HL-60 (cell line): Measurements from ENCODE around the gene KNSTRN.

Experiments used
- CTCF ChIP-seq: IDR thresholded peaks from one replicate; pipeline ENCODE4 v1.5.1; 2011; ENCODE audit warnings: low read length, control low read depth, inconsistent platforms; ENCODE audit not compliant: insufficient read depth
- POLR2AphosphoS5 ChIP-seq: IDR thresholded peaks from 2 replicates; pipeline ENCODE4 v1.6.1; 2012; ENCODE audit warnings: low read depth
- REST ChIP-seq: IDR thresholded peaks from 2 replicates; pipeline ENCODE4 v1.6.1; 2012; ENCODE audit warnings: low read depth; ENCODE audit not compliant: insufficient replicate concordance
- SPI1 ChIP-seq: IDR thresholded peaks from 2 replicates; pipeline ENCODE4 v1.6.1; 2012; ENCODE audit warnings: low read depth, mild to moderate bottlenecking, borderline replicate concordance

- TF ChIP-seq CTCF (no peak), POLR2AphosphoS5 (no peak), SPI1 (no peak), REST (no peak)
These were observed 16.7 kb upstream of the KNSTRN start for GRCh38 chr15:40365624-40366456.
